ENCODE measurements around the gene DHRS9.

DNA sequence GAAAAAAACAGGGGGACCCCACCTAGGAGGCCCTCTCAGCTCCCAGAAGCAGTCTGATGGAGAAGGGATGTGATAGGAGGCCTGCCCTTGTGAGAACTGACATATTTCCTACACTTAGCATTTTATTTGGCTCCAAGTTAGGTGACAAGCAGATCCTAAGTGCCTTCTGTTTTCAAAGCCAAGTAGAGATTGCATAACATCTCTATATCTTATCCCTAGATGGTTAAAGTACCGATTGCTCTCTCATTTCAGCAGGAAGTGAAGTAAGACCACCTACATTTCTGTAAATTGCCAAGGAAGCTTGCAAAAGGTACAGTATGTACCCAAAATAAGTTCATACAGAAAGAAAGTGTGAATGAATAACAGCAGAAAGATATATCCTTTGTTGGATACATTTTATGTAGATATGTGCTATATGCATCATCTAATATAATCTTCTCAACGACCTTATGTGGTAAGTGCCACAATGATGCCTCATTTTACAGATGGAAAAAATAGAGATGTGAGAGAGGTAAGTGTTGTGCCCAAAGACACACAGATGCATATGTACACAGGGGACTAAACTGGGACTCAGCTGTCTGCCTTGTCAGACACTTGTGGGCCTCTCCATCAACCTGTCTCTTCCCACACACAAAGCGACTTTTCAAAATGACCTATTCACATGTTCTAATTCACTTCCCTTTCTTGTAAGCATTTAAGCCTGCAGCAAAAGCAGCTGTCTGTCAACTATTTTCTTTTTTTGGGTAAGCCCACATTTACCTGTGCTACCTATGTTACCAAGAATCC is 38.9 kb downstream of the DHRS9 start:
- TF ChIP-seq, protein P1, sequence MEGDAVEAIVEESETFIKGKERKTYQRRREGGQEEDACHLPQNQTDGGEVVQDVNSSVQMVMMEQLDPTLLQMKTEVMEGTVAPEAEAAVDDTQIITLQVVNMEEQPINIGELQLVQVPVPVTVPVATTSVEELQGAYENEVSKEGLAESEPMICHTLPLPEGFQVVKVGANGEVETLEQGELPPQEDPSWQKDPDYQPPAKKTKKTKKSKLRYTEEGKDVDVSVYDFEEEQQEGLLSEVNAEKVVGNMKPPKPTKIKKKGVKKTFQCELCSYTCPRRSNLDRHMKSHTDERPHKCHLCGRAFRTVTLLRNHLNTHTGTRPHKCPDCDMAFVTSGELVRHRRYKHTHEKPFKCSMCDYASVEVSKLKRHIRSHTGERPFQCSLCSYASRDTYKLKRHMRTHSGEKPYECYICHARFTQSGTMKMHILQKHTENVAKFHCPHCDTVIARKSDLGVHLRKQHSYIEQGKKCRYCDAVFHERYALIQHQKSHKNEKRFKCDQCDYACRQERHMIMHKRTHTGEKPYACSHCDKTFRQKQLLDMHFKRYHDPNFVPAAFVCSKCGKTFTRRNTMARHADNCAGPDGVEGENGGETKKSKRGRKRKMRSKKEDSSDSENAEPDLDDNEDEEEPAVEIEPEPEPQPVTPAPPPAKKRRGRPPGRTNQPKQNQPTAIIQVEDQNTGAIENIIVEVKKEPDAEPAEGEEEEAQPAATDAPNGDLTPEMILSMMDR (IDR thresholded peaks at IDR 0.05) = no peak
- TF ChIP-seq EP300 (IDR thresholded peaks at IDR 0.05) = no peak
